IMR-90 (cell line): ENCODE measurements around the gene OSBPL3. TPM values are rescaled to one million over a fixed set of nuclear protein-coding genes. Genes with fewer than 3 reads are reported as not detected.
A peak's percentile ranks its signal among the peaks of the same experiment; 100 is the strongest.

ENCODE experiments used
- ATAC-seq: fragments of 200-7000 bp; cut with Tn5 transposase; 2 replicates; pipeline ENCODE4 v1.9.1; 2020; ENCODE audit warnings: low read depth, mild to moderate bottlenecking, moderate library complexity
- BruUV-seq: library from RNA; stranded (reverse); fragments of 400-500 nt; replicated peaks from 2 replicates; lab custom pipeline; 2021; lab: Mats Ljungman, UMichigan
- CTCF ChIA-PET: fragments of 300-600 bp; formaldehyde crosslinking; extraction: SDS; loops from one replicate; lab custom pipeline; 2021; ENCODE audit warnings: antibody characterized with exemption; lab: Yijun Ruan, JAX
- POLR2A ChIA-PET: fragments of 300-600 bp; sonication (Branson Sonifier 250); formaldehyde crosslinking; loops from one replicate; lab custom pipeline; 2022; ENCODE audit warnings: antibody characterized with exemption; ENCODE audit not compliant: unreplicated experiment; lab: Charles Lee
- DNase-seq: peaks from one replicate; pipeline ENCODE4 v3.0.0; 2013
- H2AFZ ChIP-seq: replicated peaks from 2 replicates; pipeline ENCODE3; 2013; ENCODE audit warnings: low read length, mild to moderate bottlenecking; ENCODE audit not compliant: poor library complexity
- H2AK5ac ChIP-seq: 2 replicates; pipeline ENCODE4 v1.6.1; 2013; ENCODE audit warnings: low read depth, low read length, inconsistent platforms
- H2AK9ac ChIP-seq: replicated peaks from 2 replicates; pipeline ENCODE3; 2013; ENCODE audit warnings: mild to moderate bottlenecking, low read depth, low read length, moderate library complexity; ENCODE audit not compliant: poor library complexity
- H2BK120ac ChIP-seq: 2 replicates; pipeline ENCODE4 v1.6.1; 2013; ENCODE audit warnings: low read depth, low read length, inconsistent platforms
- H2BK15ac ChIP-seq: 3 replicates; pipeline ENCODE4 v1.6.1; 2013; ENCODE audit warnings: low read depth, low read length, inconsistent platforms
- H2BK20ac ChIP-seq: 2 replicates; pipeline ENCODE4 v1.6.1; 2013; ENCODE audit warnings: low read depth, mild to moderate bottlenecking, inconsistent platforms, low read length, moderate library complexity
- H2BK5ac ChIP-seq: 2 replicates; pipeline ENCODE4 v1.6.1; 2013; ENCODE audit warnings: mild to moderate bottlenecking, low read depth, low read length, inconsistent platforms; ENCODE audit not compliant: poor library complexity, severe bottlenecking
- H3K14ac ChIP-seq: replicated peaks from 2 replicates; pipeline ENCODE4 v1.6.1; 2013; ENCODE audit warnings: low read depth, low read length, inconsistent platforms
- H3K18ac ChIP-seq: 2 replicates; pipeline ENCODE4 v1.6.1; 2013; ENCODE audit warnings: low read depth, low read length, control low read depth
- H3K23ac ChIP-seq: 2 replicates; pipeline ENCODE4 v1.6.1; 2013; ENCODE audit warnings: low read depth, low read length, inconsistent platforms
- H3K27ac ChIP-seq: 2 replicates; pipeline ENCODE4 v1.5.1; 2013; ENCODE audit warnings: mild to moderate bottlenecking, control low read depth, low read length; ENCODE audit not compliant: insufficient read depth
- H3K27me3 ChIP-seq: 2 replicates; pipeline ENCODE4 v1.6.1; 2013; ENCODE audit warnings: low read length; ENCODE audit not compliant: control insufficient read depth, insufficient read depth
- H3K36me3 ChIP-seq: 2 replicates; pipeline ENCODE4 v1.6.1; 2013; ENCODE audit warnings: low read length, mixed read lengths; ENCODE audit not compliant: control insufficient read depth, insufficient read depth
- H3K4ac ChIP-seq: 2 replicates; pipeline ENCODE4 v1.6.1; 2013; ENCODE audit warnings: low read depth, low read length, inconsistent platforms
- H3K4me1 ChIP-seq: 2 replicates; pipeline ENCODE4 v1.6.1; 2013; ENCODE audit warnings: low read length, mixed read lengths; ENCODE audit not compliant: control insufficient read depth, insufficient read depth
- H3K4me2 ChIP-seq: 2 replicates; pipeline ENCODE4 v1.6.1; 2013; ENCODE audit warnings: low read depth, mild to moderate bottlenecking, control low read depth, low read length, moderate library complexity
- H3K4me3 ChIP-seq: 2 replicates; pipeline ENCODE4 v1.5.1; 2013; ENCODE audit warnings: low read depth, mild to moderate bottlenecking, control low read depth, low read length, moderate library complexity; ENCODE audit not compliant: insufficient read depth
- H3K56ac ChIP-seq: 2 replicates; pipeline ENCODE4 v1.6.1; 2013; ENCODE audit warnings: low read length, inconsistent platforms; ENCODE audit not compliant: insufficient read depth; ENCODE audit errors: extremely low read depth
- H3K79me1 ChIP-seq, 2 experiments: 2 replicates each; pipeline ENCODE4 v1.6.1; 2013; ENCODE audit warnings: low read length in 2 of 2, inconsistent platforms in 1 of 2, low read depth in 1 of 2
- H3K9ac ChIP-seq: 2 replicates; pipeline ENCODE4 v1.6.1; 2013; ENCODE audit warnings: low read depth, low read length, control low read depth
- H3K9me1 ChIP-seq: 2 replicates; pipeline ENCODE4 v1.6.1; 2013; ENCODE audit warnings: low read length, inconsistent platforms; ENCODE audit not compliant: insufficient read depth
- H3K9me3 ChIP-seq: 2 replicates; pipeline ENCODE4 v1.6.1; 2013; ENCODE audit warnings: low read length; ENCODE audit not compliant: control insufficient read depth, insufficient read depth
- H4K20me1 ChIP-seq: 2 replicates; pipeline ENCODE4 v1.6.1; 2013; ENCODE audit warnings: low read length, inconsistent platforms; ENCODE audit not compliant: insufficient read depth
- H4K5ac ChIP-seq: 2 replicates; pipeline ENCODE4 v1.6.1; 2013; ENCODE audit warnings: mild to moderate bottlenecking, low read depth, low read length, control low read depth
- H4K8ac ChIP-seq, 2 experiments: 2 replicates each; pipeline ENCODE4 v1.6.1; 2013; ENCODE audit warnings: low read depth in 2 of 2, low read length in 2 of 2, control low read depth in 1 of 2, inconsistent platforms in 1 of 2
- H4K91ac ChIP-seq: 2 replicates; pipeline ENCODE4 v1.6.1; 2013; ENCODE audit warnings: low read depth, low read length, inconsistent platforms; ENCODE audit not compliant: insufficient read depth
- NFE2L2 ChIP-seq: fragments of 150-350 bp; IDR thresholded peaks from 2 replicates; pipeline ENCODE4 v1.6.1; 2016; ENCODE audit warnings: low read depth, mild to moderate bottlenecking, low read length
- POLR2A ChIP-seq: IDR thresholded peaks from 2 replicates; pipeline ENCODE4 v1.6.1; 2012; ENCODE audit warnings: mild to moderate bottlenecking, low read depth, low read length
- RCOR1 ChIP-seq: IDR thresholded peaks from 2 replicates; pipeline ENCODE4 v1.6.1; 2012; ENCODE audit warnings: mild to moderate bottlenecking, low read length, improper control_type of control experiment; ENCODE audit not compliant: insufficient replicate concordance
- RFX5 ChIP-seq: IDR thresholded peaks from 2 replicates; pipeline ENCODE4 v1.8.0; 2012; ENCODE audit warnings: low read depth, mild to moderate bottlenecking, low read length, moderate library complexity
- SMC3 ChIP-seq: fragments of 150-350 bp; IDR thresholded peaks from 2 replicates; pipeline ENCODE4 v1.6.1; 2016; ENCODE audit warnings: low read depth, mild to moderate bottlenecking, antibody characterized with exemption, low read length, moderate library complexity
- WGBS, 2 experiments: methylation state at CpG; one replicate each; pipeline versions ENCODE4 v1.1.5 to v1.1.7; 2013; ENCODE audit warnings: missing lambda C conversion rate in 2 of 2; ENCODE audit not compliant: insufficient read length in 1 of 2; ENCODE audit errors: extremely low coverage in 2 of 2; 5-methylcytosine and 5-hydroxymethylcytosine counted together
- dilution Hi-C: fragments of 300-500 bp; cut with HindIII; formaldehyde crosslinking; loops from one replicate; pipeline ENCODE4 v1.14.3; 2018; ENCODE audit warnings: low sequenced_read_pairs; ENCODE audit not compliant: unreplicated experiment
- in situ Hi-C: fragments of 300-500 bp; cut with MboI; formaldehyde crosslinking; loops from 3 replicates; pipeline ENCODE4 v1.14.3; 2019; ENCODE audit warnings: low sequenced_read_pairs, inconsistent platforms, mixed read lengths
- intact Hi-C: fragments of 100-400 bp; cut with micrococcal nuclease; formaldehyde crosslinking; loops from 2 replicates; pipeline ENCODE4 v1.10.0; 2022
- polyA plus RNA-seq, 3 experiments: library from polyadenylated mRNA; depleted of rRNA; stranded (reverse); fragments of >200 nt; gene quantifications; 2 replicates each; pipeline ENCODE4 v1.2.3, GENCODE V29; 2012; ENCODE audit warnings: low replicate concordance in 1 of 3
- total RNA-seq: library from RNA; depleted of rRNA; stranded (reverse); fragments of >200 nt; gene quantifications from 2 replicates; pipeline ENCODE4 v1.2.3, GENCODE V29; 2012

The OSBPL3 gene
- total and polyA plus RNA-seq, 2 of the 4 experiments (the other 2 are of a cell fraction) = 18.0 to 29.9 TPM

DNA sequence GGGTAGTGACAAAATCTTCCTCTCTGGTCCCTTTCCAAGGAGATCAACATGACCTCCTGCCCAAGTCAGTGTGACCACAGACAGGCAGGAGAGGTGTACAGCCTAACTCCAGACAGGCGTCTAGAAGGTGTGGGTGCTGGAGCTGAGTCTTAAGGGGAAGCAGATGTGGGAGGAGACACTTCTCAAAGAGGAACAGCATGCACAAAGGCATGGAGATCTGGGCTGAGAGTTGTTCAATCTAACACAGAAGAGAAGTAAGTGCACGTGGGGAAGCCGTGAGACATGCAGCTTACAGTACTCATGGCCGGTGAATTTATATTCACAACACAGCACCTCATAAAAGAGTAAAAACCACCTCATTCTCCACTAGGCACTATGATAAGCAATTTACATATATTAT, 198.9 kb downstream of the OSBPL3 start:
- ChIA-PET POLR2A (no interaction called here), CTCF (no interaction called here)
- Histone ChIP-seq H3K27me3 (no peaks in the 10 kb centered on the region), H3K9ac (no peak overlapping the region), H4K5ac (no peak overlapping the region), H3K4me3 (no peak overlapping the region), H2AFZ (no peak overlapping the region), H3K56ac (no peak overlapping the region), H2BK5ac (no peak overlapping the region), H3K18ac (no peak overlapping the region), H2AK9ac (no peak overlapping the region), H2BK120ac (peak overlapping the region; percentile 30; the same call in 1 of the 2 replicates), H2BK20ac (no peak overlapping the region), H3K4me1 (peaks cover 11% of the 10 kb centered on the region), H3K4ac (no peak overlapping the region), H3K36me3 (no peaks in the 10 kb centered on the region), H4K91ac (no peak overlapping the region), H2AK5ac (peak overlapping the region; percentile 51; the same call in 1 of the 2 replicates), H3K23ac (no peak overlapping the region; the same call in 1 of the 2 replicates), H2BK15ac (peak overlapping the region; percentile 38; the same call in 1 of the 3 replicates), H3K14ac (no peak overlapping the region), H3K4me2 (no peak overlapping the region), H4K8ac (no peak overlapping the region), H3K27ac (no peak overlapping the region), H4K20me1 (no peaks in the 10 kb centered on the region), H3K9me3 (no peaks in the 10 kb centered on the region), H3K9me1 (peaks cover 19% of the 10 kb centered on the region), H3K79me1 (no peaks in the 10 kb centered on the region)
- intact Hi-C loops = no loop called here
- BruUV-seq = no TSS peak
- WGBS, 2 experiments = no CpG with 5 or more reads among the region's 4 CpGs
- ATAC-seq (no peak), DNase-seq (no peak)
- in situ Hi-C loops = no loop called here
- dilution Hi-C loops = no loop called here
- TF ChIP-seq RCOR1 (no peak), NFE2L2 (no peak), POLR2A (no peak), SMC3 (no peak), RFX5 (no peak)
